ENCODE measurements around the gene HDAC4.

DNA sequence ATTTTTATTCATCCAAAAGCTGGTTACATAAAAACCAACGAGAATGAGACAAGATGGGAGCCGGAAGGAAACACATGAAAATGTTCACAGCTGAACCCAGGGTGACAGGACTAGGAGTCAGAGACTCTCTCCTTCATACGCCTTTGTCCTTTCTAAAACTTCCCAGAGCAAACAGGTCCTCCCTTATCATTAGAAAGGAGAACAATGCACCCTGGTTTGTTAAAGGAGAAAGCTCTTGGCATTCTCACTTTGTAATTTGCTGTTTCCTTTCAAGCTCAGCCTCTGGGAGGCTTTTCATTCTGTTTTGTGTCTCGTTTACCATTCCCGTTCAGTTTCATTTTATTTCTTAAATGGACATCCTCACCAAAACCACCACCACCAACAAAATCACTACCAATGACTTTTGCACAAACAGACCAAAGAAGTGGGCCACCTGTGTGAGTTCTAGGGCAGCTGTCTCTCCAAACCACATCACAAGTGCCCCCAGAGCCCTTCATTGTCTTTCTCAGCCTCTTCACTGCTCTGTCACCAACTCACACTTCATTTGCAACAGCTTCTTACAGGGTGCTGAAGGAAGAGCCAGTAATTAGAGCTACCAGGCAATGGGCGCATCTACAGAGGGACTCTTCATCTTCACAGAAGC is 105.3 kb downstream of the HDAC4 start:
- TF ChIP-seq, protein P1, sequence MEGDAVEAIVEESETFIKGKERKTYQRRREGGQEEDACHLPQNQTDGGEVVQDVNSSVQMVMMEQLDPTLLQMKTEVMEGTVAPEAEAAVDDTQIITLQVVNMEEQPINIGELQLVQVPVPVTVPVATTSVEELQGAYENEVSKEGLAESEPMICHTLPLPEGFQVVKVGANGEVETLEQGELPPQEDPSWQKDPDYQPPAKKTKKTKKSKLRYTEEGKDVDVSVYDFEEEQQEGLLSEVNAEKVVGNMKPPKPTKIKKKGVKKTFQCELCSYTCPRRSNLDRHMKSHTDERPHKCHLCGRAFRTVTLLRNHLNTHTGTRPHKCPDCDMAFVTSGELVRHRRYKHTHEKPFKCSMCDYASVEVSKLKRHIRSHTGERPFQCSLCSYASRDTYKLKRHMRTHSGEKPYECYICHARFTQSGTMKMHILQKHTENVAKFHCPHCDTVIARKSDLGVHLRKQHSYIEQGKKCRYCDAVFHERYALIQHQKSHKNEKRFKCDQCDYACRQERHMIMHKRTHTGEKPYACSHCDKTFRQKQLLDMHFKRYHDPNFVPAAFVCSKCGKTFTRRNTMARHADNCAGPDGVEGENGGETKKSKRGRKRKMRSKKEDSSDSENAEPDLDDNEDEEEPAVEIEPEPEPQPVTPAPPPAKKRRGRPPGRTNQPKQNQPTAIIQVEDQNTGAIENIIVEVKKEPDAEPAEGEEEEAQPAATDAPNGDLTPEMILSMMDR (conservative IDR thresholded peaks at IDR 0.05; ENCODE audit: low read depth in 2 of 2) = no peak
- no peak for TF ChIP-seq JUNB (IDR thresholded peaks at IDR 0.05; ENCODE audit: unreplicated experiment)
- no peak for TF ChIP-seq POLR2AphosphoS5 (IDR thresholded peaks at IDR 0.05; ENCODE audit: low read depth)
- no peak for TF ChIP-seq EZH2phosphoT487 (IDR thresholded peaks at IDR 0.05; ENCODE audit: unreplicated experiment)
- TF ChIP-seq, protein P2, sequence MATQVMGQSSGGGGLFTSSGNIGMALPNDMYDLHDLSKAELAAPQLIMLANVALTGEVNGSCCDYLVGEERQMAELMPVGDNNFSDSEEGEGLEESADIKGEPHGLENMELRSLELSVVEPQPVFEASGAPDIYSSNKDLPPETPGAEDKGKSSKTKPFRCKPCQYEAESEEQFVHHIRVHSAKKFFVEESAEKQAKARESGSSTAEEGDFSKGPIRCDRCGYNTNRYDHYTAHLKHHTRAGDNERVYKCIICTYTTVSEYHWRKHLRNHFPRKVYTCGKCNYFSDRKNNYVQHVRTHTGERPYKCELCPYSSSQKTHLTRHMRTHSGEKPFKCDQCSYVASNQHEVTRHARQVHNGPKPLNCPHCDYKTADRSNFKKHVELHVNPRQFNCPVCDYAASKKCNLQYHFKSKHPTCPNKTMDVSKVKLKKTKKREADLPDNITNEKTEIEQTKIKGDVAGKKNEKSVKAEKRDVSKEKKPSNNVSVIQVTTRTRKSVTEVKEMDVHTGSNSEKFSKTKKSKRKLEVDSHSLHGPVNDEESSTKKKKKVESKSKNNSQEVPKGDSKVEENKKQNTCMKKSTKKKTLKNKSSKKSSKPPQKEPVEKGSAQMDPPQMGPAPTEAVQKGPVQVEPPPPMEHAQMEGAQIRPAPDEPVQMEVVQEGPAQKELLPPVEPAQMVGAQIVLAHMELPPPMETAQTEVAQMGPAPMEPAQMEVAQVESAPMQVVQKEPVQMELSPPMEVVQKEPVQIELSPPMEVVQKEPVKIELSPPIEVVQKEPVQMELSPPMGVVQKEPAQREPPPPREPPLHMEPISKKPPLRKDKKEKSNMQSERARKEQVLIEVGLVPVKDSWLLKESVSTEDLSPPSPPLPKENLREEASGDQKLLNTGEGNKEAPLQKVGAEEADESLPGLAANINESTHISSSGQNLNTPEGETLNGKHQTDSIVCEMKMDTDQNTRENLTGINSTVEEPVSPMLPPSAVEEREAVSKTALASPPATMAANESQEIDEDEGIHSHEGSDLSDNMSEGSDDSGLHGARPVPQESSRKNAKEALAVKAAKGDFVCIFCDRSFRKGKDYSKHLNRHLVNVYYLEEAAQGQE (IDR thresholded peaks at IDR 0.05; ENCODE audit: unreplicated experiment) = no peak
- no peak for TF ChIP-seq CREB1 (CRISPR knock-in tag; IDR thresholded peaks at IDR 0.05; ENCODE audit: low read depth)
- no peak for TF ChIP-seq EZH2 (IDR thresholded peaks at IDR 0.05; ENCODE audit: low read depth, unreplicated experiment)
- TF ChIP-seq ETS1 (IDR thresholded peaks at IDR 0.05) = no peak
- TF ChIP-seq, protein P3, sequence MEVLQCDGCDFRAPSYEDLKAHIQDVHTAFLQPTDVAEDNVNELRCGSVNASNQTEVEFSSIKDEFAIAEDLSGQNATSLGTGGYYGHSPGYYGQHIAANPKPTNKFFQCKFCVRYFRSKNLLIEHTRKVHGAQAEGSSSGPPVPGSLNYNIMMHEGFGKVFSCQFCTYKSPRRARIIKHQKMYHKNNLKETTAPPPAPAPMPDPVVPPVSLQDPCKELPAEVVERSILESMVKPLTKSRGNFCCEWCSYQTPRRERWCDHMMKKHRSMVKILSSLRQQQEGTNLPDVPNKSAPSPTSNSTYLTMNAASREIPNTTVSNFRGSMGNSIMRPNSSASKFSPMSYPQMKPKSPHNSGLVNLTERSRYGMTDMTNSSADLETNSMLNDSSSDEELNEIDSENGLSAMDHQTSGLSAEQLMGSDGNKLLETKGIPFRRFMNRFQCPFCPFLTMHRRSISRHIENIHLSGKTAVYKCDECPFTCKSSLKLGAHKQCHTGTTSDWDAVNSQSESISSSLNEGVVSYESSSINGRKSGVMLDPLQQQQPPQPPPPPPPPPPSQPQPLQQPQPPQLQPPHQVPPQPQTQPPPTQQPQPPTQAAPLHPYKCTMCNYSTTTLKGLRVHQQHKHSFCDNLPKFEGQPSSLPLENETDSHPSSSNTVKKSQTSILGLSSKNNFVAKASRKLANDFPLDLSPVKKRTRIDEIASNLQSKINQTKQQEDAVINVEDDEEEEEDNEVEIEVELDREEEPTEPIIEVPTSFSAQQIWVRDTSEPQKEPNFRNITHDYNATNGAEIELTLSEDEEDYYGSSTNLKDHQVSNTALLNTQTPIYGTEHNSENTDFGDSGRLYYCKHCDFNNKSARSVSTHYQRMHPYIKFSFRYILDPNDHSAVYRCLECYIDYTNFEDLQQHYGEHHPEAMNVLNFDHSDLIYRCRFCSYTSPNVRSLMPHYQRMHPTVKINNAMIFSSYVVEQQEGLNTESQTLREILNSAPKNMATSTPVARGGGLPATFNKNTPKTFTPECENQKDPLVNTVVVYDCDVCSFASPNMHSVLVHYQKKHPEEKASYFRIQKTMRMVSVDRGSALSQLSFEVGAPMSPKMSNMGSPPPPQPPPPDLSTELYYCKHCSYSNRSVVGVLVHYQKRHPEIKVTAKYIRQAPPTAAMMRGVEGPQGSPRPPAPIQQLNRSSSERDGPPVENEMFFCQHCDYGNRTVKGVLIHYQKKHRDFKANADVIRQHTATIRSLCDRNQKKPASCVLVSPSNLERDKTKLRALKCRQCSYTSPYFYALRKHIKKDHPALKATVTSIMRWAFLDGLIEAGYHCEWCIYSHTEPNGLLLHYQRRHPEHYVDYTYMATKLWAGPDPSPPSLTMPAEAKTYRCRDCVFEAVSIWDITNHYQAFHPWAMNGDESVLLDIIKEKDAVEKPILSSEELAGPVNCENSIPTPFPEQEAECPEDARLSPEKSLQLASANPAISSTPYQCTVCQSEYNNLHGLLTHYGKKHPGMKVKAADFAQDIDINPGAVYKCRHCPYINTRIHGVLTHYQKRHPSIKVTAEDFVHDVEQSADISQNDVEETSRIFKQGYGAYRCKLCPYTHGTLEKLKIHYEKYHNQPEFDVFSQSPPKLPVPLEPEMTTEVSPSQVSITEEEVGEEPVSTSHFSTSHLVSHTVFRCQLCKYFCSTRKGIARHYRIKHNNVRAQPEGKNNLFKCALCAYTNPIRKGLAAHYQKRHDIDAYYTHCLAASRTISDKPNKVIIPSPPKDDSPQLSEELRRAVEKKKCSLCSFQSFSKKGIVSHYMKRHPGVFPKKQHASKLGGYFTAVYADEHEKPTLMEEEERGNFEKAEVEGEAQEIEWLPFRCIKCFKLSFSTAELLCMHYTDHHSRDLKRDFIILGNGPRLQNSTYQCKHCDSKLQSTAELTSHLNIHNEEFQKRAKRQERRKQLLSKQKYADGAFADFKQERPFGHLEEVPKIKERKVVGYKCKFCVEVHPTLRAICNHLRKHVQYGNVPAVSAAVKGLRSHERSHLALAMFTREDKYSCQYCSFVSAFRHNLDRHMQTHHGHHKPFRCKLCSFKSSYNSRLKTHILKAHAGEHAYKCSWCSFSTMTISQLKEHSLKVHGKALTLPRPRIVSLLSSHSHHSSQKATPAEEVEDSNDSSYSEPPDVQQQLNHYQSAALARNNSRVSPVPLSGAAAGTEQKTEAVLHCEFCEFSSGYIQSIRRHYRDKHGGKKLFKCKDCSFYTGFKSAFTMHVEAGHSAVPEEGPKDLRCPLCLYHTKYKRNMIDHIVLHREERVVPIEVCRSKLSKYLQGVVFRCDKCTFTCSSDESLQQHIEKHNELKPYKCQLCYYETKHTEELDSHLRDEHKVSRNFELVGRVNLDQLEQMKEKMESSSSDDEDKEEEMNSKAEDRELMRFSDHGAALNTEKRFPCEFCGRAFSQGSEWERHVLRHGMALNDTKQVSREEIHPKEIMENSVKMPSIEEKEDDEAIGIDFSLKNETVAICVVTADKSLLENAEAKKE (CRISPR knock-in tag; IDR thresholded peaks at IDR 0.05) = no peak

Data from GM23338 (cell line).